Fibroblast of mammary gland (primary cell): ENCODE data around the gene TAGLN3.

ENCODE experiments used
- DNase-seq: peaks from one replicate; pipeline ENCODE4 v3.0.0-alpha.2; 2010; ENCODE audit warnings: low read depth
- H3K4me3 ChIP-seq: 2 replicates; pipeline ENCODE4 v1.5.1; 2011; ENCODE audit warnings: low read depth, mild to moderate bottlenecking, low read length, moderate library complexity; ENCODE audit not compliant: control insufficient read depth
- TF ChIP-seq, protein P1 (sequence below): conservative IDR thresholded peaks from 2 replicates; pipeline ENCODE4 v1.5.1; 2011; ENCODE audit warnings: low read depth, low read length, inconsistent platforms; ENCODE audit not compliant: control insufficient read depth, insufficient read depth

Gene TAGLN3

GRCh38 chr3:112000966-112001365 lies 2.2 kb downstream of the TAGLN3 start:
- no peak overlapping the region for H3K4me3 ChIP-seq
- TF ChIP-seq, protein P1, sequence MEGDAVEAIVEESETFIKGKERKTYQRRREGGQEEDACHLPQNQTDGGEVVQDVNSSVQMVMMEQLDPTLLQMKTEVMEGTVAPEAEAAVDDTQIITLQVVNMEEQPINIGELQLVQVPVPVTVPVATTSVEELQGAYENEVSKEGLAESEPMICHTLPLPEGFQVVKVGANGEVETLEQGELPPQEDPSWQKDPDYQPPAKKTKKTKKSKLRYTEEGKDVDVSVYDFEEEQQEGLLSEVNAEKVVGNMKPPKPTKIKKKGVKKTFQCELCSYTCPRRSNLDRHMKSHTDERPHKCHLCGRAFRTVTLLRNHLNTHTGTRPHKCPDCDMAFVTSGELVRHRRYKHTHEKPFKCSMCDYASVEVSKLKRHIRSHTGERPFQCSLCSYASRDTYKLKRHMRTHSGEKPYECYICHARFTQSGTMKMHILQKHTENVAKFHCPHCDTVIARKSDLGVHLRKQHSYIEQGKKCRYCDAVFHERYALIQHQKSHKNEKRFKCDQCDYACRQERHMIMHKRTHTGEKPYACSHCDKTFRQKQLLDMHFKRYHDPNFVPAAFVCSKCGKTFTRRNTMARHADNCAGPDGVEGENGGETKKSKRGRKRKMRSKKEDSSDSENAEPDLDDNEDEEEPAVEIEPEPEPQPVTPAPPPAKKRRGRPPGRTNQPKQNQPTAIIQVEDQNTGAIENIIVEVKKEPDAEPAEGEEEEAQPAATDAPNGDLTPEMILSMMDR = no peak
- DNase-seq = no peak

GRCh38 chr3:112001526-112001925 lies 2.8 kb downstream of the TAGLN3 start:
- DNase-seq = no peak
- TF ChIP-seq, protein P1 = no peak
- no peak overlapping the region for H3K4me3 ChIP-seq

- DNase-seq = peak; percentile 72
- TF ChIP-seq, protein P1 = no peak
- H3K4me3 ChIP-seq = no peak overlapping the region
Measured at GRCh38 chr3:112002096-112002971, 3.6 kb downstream of the TAGLN3 start.

DNA sequence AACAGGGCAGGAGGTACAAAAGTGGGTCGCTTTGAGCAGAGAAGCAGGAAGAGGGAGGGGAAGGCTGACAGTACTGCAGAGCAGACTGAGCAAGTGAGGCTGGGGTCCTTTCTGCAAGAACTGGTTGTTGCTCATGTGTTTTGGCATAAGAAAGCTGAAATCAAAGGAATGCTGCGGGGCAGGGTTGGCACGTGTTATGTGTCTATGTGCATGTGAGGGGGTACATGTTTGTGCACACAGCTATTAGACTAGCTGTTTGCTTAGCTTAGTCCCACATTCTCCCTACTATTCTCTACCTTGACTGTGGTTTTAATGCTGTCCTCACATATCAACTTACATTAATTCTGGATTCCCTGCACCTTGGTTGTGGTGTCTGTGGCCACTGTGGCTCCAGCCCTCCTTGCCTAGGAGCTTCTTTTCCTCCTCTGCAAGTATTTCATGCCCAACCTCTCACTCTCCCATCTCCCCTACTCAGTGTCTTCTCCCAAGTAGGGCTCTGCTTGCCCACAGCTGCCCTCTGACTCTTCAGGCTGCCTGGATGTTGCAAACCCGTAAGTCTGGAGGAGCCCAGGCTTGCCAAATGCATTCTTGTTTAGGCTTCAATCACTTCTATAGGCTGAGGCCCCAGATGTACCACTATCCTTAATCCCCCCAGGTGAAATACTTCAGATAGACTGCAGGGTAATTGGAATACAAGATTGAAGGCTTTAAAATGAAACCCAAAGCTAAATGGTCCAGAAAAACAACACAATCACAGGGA lies 4.8 kb downstream of the TAGLN3 start:
- no peak overlapping the region for H3K4me3 ChIP-seq
- TF ChIP-seq, protein P1 = no peak
- no peak for DNase-seq

DNA sequence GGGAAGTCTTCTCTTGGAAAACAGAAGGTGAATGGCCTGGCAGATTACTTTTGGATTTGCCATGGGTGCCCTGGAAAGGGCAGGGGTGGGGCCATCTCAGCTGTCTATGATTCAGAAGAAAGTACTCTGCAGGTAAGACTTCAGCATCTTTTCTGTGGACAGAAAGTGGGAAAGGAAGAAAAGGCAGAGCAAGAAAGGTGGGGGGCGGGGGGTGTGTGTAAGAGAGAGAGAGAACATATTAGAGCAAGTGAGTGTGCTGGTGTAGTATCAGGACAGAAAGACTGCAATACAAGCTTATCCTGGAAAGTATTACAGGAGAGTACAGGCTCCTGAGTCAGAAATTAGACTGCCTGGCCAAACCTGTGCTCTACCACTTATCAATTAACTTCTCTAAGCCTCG lies 5.5 kb downstream of the TAGLN3 start:
- no peak overlapping the region for H3K4me3 ChIP-seq
- TF ChIP-seq, protein P1 = no peak
- DNase-seq = no peak

DNA sequence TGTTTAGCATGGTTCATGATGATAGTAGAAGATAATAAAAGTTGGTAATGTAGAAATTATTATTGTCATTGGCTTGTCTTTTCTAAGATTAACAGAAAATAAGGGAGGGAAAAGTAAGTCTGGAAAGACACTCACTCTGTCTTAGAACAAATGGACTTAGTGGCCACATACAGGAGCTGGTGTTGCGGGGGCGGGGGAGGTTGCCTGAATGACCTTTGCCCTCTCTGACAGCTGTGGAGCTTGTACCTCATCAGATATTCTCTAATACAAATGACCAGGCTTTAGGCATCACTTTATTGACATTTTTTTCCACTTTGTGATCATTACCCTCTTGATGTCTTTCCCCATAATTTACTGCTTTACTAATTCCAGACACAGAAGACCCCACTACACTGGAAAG lies 5.9 kb downstream of the TAGLN3 start:
- no peak overlapping the region for H3K4me3 ChIP-seq
- TF ChIP-seq, protein P1 = no peak
- no peak for DNase-seq
